ENCODE results near the gene UNC5CL.

UNC5CL gene

GRCh38 chr6:41036601-41037000, 2.4 kb downstream of the UNC5CL start:
- no peak for TF ChIP-seq CTCF (IDR thresholded peaks at IDR 0.05)

- TF ChIP-seq CTCF (IDR thresholded peaks at IDR 0.05) = no peak
Measured at GRCh38 chr6:41036186-41036585, 2.8 kb downstream of the UNC5CL start.

- no peak for TF ChIP-seq CTCF (IDR thresholded peaks at IDR 0.05)
Measured at GRCh38 chr6:41033776-41034175, 5.2 kb downstream of the UNC5CL start.

- no peak for TF ChIP-seq CTCF (IDR thresholded peaks at IDR 0.05)
Measured at GRCh38 chr6:41032830-41033229, 6.2 kb downstream of the UNC5CL start.

GRCh38 chr6:41028561-41029412, 10.2 kb downstream of the UNC5CL start:
- no peak for TF ChIP-seq CTCF (IDR thresholded peaks at IDR 0.05)

GRCh38 chr6:41027799-41028560, 11.0 kb downstream of the UNC5CL start:
- TF ChIP-seq CTCF (IDR thresholded peaks at IDR 0.05) = peak; percentile 94

- no peak for TF ChIP-seq CTCF (IDR thresholded peaks at IDR 0.05)
Measured at GRCh38 chr6:41027241-41027640, 11.8 kb downstream of the UNC5CL start.
